Measurements from ENCODE around the gene RAP1GAP. TPM values are rescaled to one million over a fixed set of nuclear protein-coding genes. Genes with fewer than 3 reads are reported as not detected.

The RAP1GAP gene
- total and polyA plus RNA-seq, 9 of the 15 experiments (the other 6 are each of a cell fraction or from before 2014, with no cell fraction given), result 0.29 to 30.2 (median 19.2) TPM

DNA sequence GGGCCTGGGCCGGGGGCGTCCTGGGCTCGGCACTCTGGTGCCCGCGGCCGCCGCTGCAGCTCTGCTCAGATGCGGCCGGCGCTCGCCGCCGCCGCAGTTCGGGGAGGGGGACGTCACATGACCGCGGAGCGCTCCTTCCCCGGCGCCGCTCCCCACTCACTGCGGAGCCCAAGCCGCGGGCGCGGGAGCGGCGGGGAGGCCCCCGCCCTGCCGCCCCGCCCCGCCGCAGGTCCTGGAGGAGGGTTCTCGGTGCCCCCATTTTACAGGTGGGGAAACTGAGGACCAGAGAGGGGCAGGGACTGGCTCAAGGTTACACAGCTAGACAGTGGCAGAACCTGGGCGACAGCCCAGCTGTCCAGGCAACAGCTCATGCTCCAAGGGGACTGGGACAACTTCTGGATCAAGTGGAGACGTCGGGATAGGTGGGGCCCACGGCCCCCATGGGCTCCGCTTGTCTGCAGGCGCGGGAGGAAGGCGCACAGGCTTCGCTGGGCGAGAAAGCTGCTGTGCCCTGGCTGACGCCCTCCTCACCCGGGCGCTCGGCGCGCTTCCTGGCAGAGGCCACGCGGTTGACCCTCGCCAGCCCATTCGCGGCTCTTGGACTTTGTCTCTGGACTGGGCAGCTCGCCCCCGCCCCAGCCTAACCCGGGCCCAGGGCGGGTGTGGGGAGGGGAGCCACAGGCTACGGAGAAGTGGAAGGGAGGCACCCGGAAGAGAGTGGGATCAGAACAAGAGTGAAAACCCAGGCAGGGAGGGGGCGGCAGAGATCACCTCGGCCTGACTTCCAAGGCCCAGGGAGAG, at the start of gene RAP1GAP (continued):
- TF ChIP-seq, protein P1, sequence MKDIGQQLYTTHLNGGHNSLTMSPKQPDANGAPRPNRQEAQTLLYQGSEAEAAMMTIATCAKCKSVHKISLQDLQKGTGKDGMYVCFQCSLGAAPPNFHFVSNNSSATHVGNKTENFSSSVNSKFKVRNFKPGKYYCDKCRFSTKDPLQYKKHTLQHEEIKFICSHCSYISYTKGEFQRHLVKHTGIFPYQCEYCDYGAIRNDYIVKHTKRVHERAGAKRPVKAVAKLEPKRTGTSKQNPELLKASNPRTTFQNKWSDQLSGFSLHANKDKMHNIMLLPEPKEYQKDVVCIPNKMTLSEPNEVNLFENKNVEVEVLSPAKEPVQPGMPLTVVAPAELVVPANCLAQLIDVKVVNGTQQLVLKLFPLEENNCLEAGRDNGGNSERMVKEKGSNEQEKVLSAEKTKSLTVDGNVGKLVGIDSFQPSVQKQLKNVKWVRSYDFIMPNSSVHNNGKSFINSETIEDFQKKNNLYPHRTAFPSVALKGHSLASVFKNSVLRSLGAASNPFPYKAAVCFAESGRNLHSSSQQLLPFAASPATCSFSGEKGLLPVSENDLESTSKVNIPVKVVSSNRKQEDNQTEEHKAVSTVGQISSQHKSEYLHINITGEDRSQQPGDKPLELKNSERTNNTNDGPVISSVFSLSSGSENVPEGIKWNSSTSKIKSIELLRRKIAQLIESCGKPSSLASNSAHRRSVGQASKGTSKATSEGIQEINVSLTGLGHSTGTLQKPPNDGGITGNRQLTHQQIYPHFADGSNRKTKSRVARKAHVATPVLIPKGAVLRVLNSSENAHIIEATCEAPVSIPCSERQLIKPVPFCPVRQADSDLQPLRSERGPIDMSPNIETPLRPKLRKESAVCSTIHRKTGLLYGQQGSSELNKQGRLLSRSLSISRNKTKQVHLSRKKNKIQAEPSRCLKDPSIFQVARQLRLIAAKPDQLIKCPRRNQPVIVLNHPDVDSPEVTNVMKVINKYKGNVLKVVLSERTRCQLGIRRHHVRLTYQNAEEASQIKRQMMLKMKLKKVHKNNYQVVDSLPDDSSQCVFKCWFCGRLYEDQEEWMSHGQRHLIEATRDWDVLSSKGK (CRISPR knock-in tag; IDR thresholded peaks at IDR 0.05), result no peak
- peak; percentile 77 for TF ChIP-seq MYNN (IDR thresholded peaks at IDR 0.05)
- no peak for TF ChIP-seq MYNN (CRISPR knock-in tag; IDR thresholded peaks at IDR 0.05)
- no peak for TF ChIP-seq CEBPZ (IDR thresholded peaks at IDR 0.05; ENCODE audit: borderline replicate concordance, low read depth, low read length)
- TF ChIP-seq, protein P2, sequence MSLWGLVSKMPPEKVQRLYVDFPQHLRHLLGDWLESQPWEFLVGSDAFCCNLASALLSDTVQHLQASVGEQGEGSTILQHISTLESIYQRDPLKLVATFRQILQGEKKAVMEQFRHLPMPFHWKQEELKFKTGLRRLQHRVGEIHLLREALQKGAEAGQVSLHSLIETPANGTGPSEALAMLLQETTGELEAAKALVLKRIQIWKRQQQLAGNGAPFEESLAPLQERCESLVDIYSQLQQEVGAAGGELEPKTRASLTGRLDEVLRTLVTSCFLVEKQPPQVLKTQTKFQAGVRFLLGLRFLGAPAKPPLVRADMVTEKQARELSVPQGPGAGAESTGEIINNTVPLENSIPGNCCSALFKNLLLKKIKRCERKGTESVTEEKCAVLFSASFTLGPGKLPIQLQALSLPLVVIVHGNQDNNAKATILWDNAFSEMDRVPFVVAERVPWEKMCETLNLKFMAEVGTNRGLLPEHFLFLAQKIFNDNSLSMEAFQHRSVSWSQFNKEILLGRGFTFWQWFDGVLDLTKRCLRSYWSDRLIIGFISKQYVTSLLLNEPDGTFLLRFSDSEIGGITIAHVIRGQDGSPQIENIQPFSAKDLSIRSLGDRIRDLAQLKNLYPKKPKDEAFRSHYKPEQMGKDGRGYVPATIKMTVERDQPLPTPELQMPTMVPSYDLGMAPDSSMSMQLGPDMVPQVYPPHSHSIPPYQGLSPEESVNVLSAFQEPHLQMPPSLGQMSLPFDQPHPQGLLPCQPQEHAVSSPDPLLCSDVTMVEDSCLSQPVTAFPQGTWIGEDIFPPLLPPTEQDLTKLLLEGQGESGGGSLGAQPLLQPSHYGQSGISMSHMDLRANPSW (CRISPR knock-in tag; IDR thresholded peaks at IDR 0.05), result no peak
- TF ChIP-seq NUFIP1 (IDR thresholded peaks at IDR 0.05; ENCODE audit: partially characterized antibody), result no peak
- TF ChIP-seq ZBTB49 (CRISPR knock-in tag; IDR thresholded peaks at IDR 0.05; ENCODE audit: borderline replicate concordance), result no peak
- no peak for TF ChIP-seq ZNF124 (CRISPR knock-in tag; IDR thresholded peaks at IDR 0.05)
- TF ChIP-seq, protein P3, sequence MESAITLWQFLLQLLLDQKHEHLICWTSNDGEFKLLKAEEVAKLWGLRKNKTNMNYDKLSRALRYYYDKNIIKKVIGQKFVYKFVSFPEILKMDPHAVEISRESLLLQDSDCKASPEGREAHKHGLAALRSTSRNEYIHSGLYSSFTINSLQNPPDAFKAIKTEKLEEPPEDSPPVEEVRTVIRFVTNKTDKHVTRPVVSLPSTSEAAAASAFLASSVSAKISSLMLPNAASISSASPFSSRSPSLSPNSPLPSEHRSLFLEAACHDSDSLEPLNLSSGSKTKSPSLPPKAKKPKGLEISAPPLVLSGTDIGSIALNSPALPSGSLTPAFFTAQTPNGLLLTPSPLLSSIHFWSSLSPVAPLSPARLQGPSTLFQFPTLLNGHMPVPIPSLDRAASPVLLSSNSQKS (CRISPR knock-in tag; IDR thresholded peaks at IDR 0.05), result no peak
- no peak for TF ChIP-seq SETDB1 (IDR thresholded peaks at IDR 0.05; ENCODE audit: low read length)

Data from K562 (cell line).